Measurements from ENCODE around the gene ASCL3. TPM values are rescaled to one million over a fixed set of nuclear protein-coding genes. Genes with fewer than 3 reads are reported as not detected.
"Not testable (repeated sequence)": the region's sequence is repeated elsewhere in the genome, so short reads cannot be mapped to it uniquely, and the experiment has no call there.

The ASCL3 gene
- total RNA-seq, 4 donors from 2014 or later = not detected

- no peak overlapping the region for H3K27ac ChIP-seq
- 82 to 83% methylated on average over 1 to 2 of the region's 2 CpGs for WGBS, 2 donors (ENCODE audit: low coverage in 1 of 2)
- no peaks in the 10 kb centered on the region for H3K4me1 ChIP-seq
- TF ChIP-seq POLR2AphosphoS5 (IDR thresholded peaks at IDR 0.05) (no peak), CTCF (IDR thresholded peaks at IDR 0.05) (no peak), EP300 (IDR thresholded peaks at IDR 0.05; ENCODE audit: low read depth) (no peak), POLR2A (IDR thresholded peaks at IDR 0.05) (no peak)
- no peaks in the 10 kb centered on the region for H3K9me3 ChIP-seq
- DNase-seq = no peak
- in situ Hi-C loops (cut with MboI; ENCODE audit: low pct_ligation_motif_present in 1 of 4, low pct_unique_long_range_greater_than_20kb in 1 of 4, low sequenced_read_pairs in 3 of 4) (no loop called here), intact Hi-C loops (cut with DNase I; ENCODE audit: low total_unique reads) (no loop called here)
- H3K4me3 ChIP-seq = no peak overlapping the region
- no peaks in the 10 kb centered on the region for H3K36me3 ChIP-seq
- H3K27me3 ChIP-seq = no peaks in the 10 kb centered on the region
Observed at GRCh38 chr11:8987446-8987845, 44.6 kb upstream of the ASCL3 start.

GRCh38 chr11:8986772-8987171 is 44.0 kb upstream of the ASCL3 start:
- in situ Hi-C loops (cut with MboI; ENCODE audit: low pct_ligation_motif_present in 1 of 4, low pct_unique_long_range_greater_than_20kb in 1 of 4, low sequenced_read_pairs in 3 of 4); H3K27me3 ChIP-seq; H3K4me3 ChIP-seq; H3K4me1 ChIP-seq; H3K27ac ChIP-seq; DNase-seq; H3K36me3 ChIP-seq; H3K9me3 ChIP-seq; intact Hi-C loops (cut with DNase I; ENCODE audit: low total_unique reads): not testable (repeated sequence)
- WGBS, 2 donors (ENCODE audit: low coverage in 1 of 2) = 89 to 100% methylated on average over 1 to 6 of the region's 6 CpGs

DNA sequence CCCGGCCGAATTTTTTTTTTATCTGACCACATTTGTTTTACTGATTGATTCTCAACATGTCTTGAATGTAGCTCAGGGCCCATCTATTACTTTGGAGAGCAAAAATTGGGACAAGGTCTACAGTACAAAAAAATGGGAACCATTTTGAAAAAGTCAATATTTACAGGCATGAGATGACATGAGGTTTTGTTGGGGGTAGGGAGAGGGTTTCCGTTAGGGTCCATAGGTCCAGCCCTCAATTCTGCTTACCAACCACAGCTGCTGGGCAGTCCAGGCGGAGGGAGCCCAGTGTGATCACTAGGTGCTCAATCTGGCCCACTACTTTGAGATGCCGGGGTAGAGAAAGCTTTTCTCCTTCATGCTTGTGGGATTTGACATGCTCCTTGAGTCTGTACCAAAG is 42.6 kb upstream of the ASCL3 start:
- Histone ChIP-seq H3K9me3 (no peaks in the 10 kb centered on the region), H3K27ac (no peak overlapping the region), H3K4me3 (no peak overlapping the region), H3K36me3 (no peaks in the 10 kb centered on the region), H3K4me1 (no peaks in the 10 kb centered on the region), H3K27me3 (no peaks in the 10 kb centered on the region)
- no peak for DNase-seq
- intact Hi-C loops (cut with DNase I; ENCODE audit: low total_unique reads) = no loop called here
- in situ Hi-C loops (cut with MboI; ENCODE audit: low pct_ligation_motif_present in 1 of 4, low pct_unique_long_range_greater_than_20kb in 1 of 4, low sequenced_read_pairs in 3 of 4) = no loop called here
- TF ChIP-seq EP300 (IDR thresholded peaks at IDR 0.05; ENCODE audit: low read depth) (no peak), POLR2A (IDR thresholded peaks at IDR 0.05) (no peak), CTCF (IDR thresholded peaks at IDR 0.05) (no peak)
- 92 to 94% methylated on average over 2 to 5 of the region's 5 CpGs for WGBS, 2 donors (ENCODE audit: low coverage in 1 of 2)

- Histone ChIP-seq H3K36me3 (no peaks in the 10 kb centered on the region), H3K9me3 (no peaks in the 10 kb centered on the region), H3K4me3 (no peak overlapping the region), H3K4me1 (no peaks in the 10 kb centered on the region), H3K27ac (no peak overlapping the region), H3K27me3 (no peaks in the 10 kb centered on the region)
- in situ Hi-C loops (cut with MboI; ENCODE audit: low pct_ligation_motif_present in 1 of 4, low pct_unique_long_range_greater_than_20kb in 1 of 4, low sequenced_read_pairs in 3 of 4) (no loop called here), intact Hi-C loops (cut with DNase I; ENCODE audit: low total_unique reads) (no loop called here)
- TF ChIP-seq CTCF (IDR thresholded peaks at IDR 0.05) = no peak
- no peak for TF ChIP-seq EP300 (IDR thresholded peaks at IDR 0.05; ENCODE audit: low read depth)
- TF ChIP-seq POLR2AphosphoS5 (IDR thresholded peaks at IDR 0.05) = no peak
- TF ChIP-seq POLR2A (IDR thresholded peaks at IDR 0.05) = no peak
- 70% methylated on average over 2 of the region's 2 CpGs; no CpG with 5 or more reads in 1 of the 2 donors for WGBS, 2 donors (ENCODE audit: low coverage in 1 of 2)
- DNase-seq = no peak
Observed at GRCh38 chr11:8983552-8983951, 40.7 kb upstream of the ASCL3 start.

- Histone ChIP-seq H3K4me1 (no peaks in the 10 kb centered on the region), H3K9me3 (no peaks in the 10 kb centered on the region), H3K4me3 (no peak overlapping the region), H3K27me3 (no peaks in the 10 kb centered on the region), H3K36me3 (no peaks in the 10 kb centered on the region), H3K27ac (no peak overlapping the region)
- in situ Hi-C loops (cut with MboI; ENCODE audit: low pct_ligation_motif_present in 1 of 4, low pct_unique_long_range_greater_than_20kb in 1 of 4, low sequenced_read_pairs in 3 of 4) = no loop called here
- no peak for DNase-seq
- WGBS, 2 donors (ENCODE audit: low coverage in 1 of 2) = 69 to 79% methylated on average over 3 of the region's 3 CpGs
- TF ChIP-seq CTCF (IDR thresholded peaks at IDR 0.05) (no peak), POLR2A (IDR thresholded peaks at IDR 0.05) (no peak), POLR2AphosphoS5 (IDR thresholded peaks at IDR 0.05) (no peak), EP300 (IDR thresholded peaks at IDR 0.05; ENCODE audit: low read depth) (no peak)
- intact Hi-C loops (cut with DNase I; ENCODE audit: low total_unique reads) = no loop called here
Observed at GRCh38 chr11:8980485-8980884, 37.7 kb upstream of the ASCL3 start.

DNA sequence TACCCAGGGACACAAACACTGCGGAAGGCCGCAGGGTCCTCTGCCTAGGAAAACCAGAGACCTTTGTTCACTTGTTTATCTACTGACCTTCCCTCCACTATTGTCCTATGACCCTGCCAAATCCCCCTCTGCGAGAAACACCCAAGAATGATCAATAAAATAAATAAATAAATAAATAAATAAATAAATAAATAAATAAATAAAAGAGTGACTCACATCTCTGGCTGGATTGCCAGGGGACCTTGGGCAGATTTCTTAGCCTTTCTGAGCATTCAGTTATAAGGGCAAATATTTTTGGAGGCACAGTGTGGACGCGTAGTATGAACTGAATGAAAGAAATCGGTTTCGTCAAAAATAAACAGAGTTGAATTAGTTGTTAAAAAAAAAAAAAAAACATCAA is 36.5 kb upstream of the ASCL3 start:
- DNase-seq; H3K27ac ChIP-seq; H3K27me3 ChIP-seq; H3K36me3 ChIP-seq; H3K9me3 ChIP-seq; H3K4me3 ChIP-seq; intact Hi-C loops (cut with DNase I; ENCODE audit: low total_unique reads); H3K4me1 ChIP-seq; in situ Hi-C loops (cut with MboI; ENCODE audit: low pct_ligation_motif_present in 1 of 4, low pct_unique_long_range_greater_than_20kb in 1 of 4, low sequenced_read_pairs in 3 of 4): not testable (repeated sequence)
- 90 to 100% methylated on average over 2 to 5 of the region's 7 CpGs for WGBS, 2 donors (ENCODE audit: low coverage in 1 of 2)
